ENCODE data around the gene LARGE1.

DNA sequence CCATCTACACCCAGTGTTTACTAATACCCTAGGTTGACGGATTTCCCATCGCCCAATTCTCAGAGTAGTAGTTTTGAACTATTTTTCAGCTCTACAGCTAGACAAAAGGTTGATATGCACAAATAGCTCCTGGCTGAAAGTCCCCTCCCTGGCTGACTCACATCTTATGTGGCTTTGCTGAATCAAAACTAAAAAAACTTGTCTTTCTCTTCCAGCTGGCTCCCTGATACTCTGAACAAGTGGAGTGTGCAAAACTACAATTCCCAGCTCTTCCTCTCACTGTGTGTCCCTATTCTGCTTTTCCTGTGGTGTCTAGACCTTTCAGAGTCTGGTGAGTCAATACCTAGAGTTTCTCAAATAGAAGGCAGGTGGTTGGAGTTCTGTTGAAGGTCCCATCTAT is 12.7 kb upstream of the LARGE1 start:
- TF ChIP-seq, protein P1, sequence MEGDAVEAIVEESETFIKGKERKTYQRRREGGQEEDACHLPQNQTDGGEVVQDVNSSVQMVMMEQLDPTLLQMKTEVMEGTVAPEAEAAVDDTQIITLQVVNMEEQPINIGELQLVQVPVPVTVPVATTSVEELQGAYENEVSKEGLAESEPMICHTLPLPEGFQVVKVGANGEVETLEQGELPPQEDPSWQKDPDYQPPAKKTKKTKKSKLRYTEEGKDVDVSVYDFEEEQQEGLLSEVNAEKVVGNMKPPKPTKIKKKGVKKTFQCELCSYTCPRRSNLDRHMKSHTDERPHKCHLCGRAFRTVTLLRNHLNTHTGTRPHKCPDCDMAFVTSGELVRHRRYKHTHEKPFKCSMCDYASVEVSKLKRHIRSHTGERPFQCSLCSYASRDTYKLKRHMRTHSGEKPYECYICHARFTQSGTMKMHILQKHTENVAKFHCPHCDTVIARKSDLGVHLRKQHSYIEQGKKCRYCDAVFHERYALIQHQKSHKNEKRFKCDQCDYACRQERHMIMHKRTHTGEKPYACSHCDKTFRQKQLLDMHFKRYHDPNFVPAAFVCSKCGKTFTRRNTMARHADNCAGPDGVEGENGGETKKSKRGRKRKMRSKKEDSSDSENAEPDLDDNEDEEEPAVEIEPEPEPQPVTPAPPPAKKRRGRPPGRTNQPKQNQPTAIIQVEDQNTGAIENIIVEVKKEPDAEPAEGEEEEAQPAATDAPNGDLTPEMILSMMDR (IDR thresholded peaks at IDR 0.05 in 2 of 3, conservative IDR thresholded peaks at IDR 0.05 in 1 of 3; ENCODE audit: borderline replicate concordance in 1 of 3, insufficient read depth in 1 of 3, low read depth in 2 of 3, low read length in 2 of 3): no peak
- TF ChIP-seq POLR2AphosphoS5 (IDR thresholded peaks at IDR 0.05; ENCODE audit: low read depth, low read length) (no peak), EZH2 (IDR thresholded peaks at IDR 0.05) (no peak), SIN3A (IDR thresholded peaks at IDR 0.05; ENCODE audit: low read depth) (no peak), TCF7L2 (IDR thresholded peaks at IDR 0.05; ENCODE audit: borderline replicate concordance, extremely low read depth, insufficient read depth, insufficient read length) (no peak), POLR2A (IDR thresholded peaks at IDR 0.05; ENCODE audit: borderline replicate concordance, extremely low read depth, insufficient read depth, insufficient read length) (no peak)
- TF ChIP-seq, protein P2, sequence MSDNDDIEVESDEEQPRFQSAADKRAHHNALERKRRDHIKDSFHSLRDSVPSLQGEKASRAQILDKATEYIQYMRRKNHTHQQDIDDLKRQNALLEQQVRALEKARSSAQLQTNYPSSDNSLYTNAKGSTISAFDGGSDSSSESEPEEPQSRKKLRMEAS (IDR thresholded peaks at IDR 0.05): no peak
- TF ChIP-seq, protein P3, sequence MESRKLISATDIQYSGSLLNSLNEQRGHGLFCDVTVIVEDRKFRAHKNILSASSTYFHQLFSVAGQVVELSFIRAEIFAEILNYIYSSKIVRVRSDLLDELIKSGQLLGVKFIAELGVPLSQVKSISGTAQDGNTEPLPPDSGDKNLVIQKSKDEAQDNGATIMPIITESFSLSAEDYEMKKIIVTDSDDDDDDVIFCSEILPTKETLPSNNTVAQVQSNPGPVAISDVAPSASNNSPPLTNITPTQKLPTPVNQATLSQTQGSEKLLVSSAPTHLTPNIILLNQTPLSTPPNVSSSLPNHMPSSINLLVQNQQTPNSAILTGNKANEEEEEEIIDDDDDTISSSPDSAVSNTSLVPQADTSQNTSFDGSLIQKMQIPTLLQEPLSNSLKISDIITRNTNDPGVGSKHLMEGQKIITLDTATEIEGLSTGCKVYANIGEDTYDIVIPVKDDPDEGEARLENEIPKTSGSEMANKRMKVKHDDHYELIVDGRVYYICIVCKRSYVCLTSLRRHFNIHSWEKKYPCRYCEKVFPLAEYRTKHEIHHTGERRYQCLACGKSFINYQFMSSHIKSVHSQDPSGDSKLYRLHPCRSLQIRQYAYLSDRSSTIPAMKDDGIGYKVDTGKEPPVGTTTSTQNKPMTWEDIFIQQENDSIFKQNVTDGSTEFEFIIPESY (IDR thresholded peaks at IDR 0.05; ENCODE audit: extremely low read depth, insufficient replicate concordance, low read length): no peak
